ENCODE measurements around the gene SLC18A3. TPM values are rescaled to one million over a fixed set of nuclear protein-coding genes. Genes with fewer than 3 reads are reported as not detected.

Gene SLC18A3
- total RNA-seq, 2 donors from 2014 or later = not detected

- TF ChIP-seq, protein P1, sequence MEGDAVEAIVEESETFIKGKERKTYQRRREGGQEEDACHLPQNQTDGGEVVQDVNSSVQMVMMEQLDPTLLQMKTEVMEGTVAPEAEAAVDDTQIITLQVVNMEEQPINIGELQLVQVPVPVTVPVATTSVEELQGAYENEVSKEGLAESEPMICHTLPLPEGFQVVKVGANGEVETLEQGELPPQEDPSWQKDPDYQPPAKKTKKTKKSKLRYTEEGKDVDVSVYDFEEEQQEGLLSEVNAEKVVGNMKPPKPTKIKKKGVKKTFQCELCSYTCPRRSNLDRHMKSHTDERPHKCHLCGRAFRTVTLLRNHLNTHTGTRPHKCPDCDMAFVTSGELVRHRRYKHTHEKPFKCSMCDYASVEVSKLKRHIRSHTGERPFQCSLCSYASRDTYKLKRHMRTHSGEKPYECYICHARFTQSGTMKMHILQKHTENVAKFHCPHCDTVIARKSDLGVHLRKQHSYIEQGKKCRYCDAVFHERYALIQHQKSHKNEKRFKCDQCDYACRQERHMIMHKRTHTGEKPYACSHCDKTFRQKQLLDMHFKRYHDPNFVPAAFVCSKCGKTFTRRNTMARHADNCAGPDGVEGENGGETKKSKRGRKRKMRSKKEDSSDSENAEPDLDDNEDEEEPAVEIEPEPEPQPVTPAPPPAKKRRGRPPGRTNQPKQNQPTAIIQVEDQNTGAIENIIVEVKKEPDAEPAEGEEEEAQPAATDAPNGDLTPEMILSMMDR (conservative IDR thresholded peaks at IDR 0.05) = no peak
- Histone ChIP-seq H3K9ac (ENCODE audit: extremely low read depth, low read length, poor library complexity, severe bottlenecking) (no peak overlapping the region), H3K27ac (ENCODE audit: low read depth, low read length) (no peak overlapping the region), H3K4me3 (ENCODE audit: low read length) (no peak overlapping the region), H3K36me3 (ENCODE audit: control insufficient read depth, insufficient read depth, low read length) (no peaks in the 10 kb centered on the region), H3K27me3 (ENCODE audit: control insufficient read depth, insufficient read depth, low read length, poor library complexity, severe bottlenecking) (no peaks in the 10 kb centered on the region), H3K4me1 (ENCODE audit: control insufficient read depth, insufficient read depth, low read length) (no peaks in the 10 kb centered on the region), H3K9me3 (ENCODE audit: control insufficient read depth, low read length) (no peaks in the 10 kb centered on the region)
- no peaks in the 10 kb centered on the region for H3K4me1 Mint-ChIP-seq
- no peak overlapping the region for H3K4me3 Mint-ChIP-seq
- DNase-seq = no peak
- peaks cover 27% of the 10 kb centered on the region for H3K27me3 Mint-ChIP-seq (ENCODE audit: insufficient read depth)
- H3K36me3 Mint-ChIP-seq (ENCODE audit: low read depth) = no peaks in the 10 kb centered on the region
- no peak overlapping the region for H3K27ac Mint-ChIP-seq
- peaks cover 13% of the 10 kb centered on the region for H3K9me3 Mint-ChIP-seq
- WGBS, 2 experiments (ENCODE audit: insufficient coverage in 1 of 2, insufficient read length in 1 of 2) = 79 to 87% methylated on average over 3 of the region's 3 CpGs
Measured at GRCh38 chr10:49569031-49569631, 41.0 kb upstream of the SLC18A3 start.

GRCh38 chr10:49571388-49571787 is 38.7 kb upstream of the SLC18A3 start:
- 72 to 86% methylated on average over 1 to 2 of the region's 2 CpGs for WGBS, 2 experiments (ENCODE audit: insufficient coverage in 1 of 2, insufficient read length in 1 of 2)
- H3K9ac ChIP-seq (ENCODE audit: extremely low read depth, low read length, poor library complexity, severe bottlenecking) = no peak overlapping the region
- Mint-ChIP-seq H3K4me1 (no peaks in the 10 kb centered on the region), H3K27ac (no peak overlapping the region), H3K9me3 (peaks cover 13% of the 10 kb centered on the region), H3K36me3 (ENCODE audit: low read depth) (no peaks in the 10 kb centered on the region), H3K27me3 (ENCODE audit: insufficient read depth) (peaks cover 18% of the 10 kb centered on the region), H3K4me3 (no peak overlapping the region)
- H3K4me3 ChIP-seq (ENCODE audit: low read length) = no peak overlapping the region
- no peak overlapping the region for H3K27ac ChIP-seq (ENCODE audit: low read depth, low read length)
- TF ChIP-seq, protein P1 (conservative IDR thresholded peaks at IDR 0.05) = no peak
- no peaks in the 10 kb centered on the region for H3K27me3 ChIP-seq (ENCODE audit: control insufficient read depth, insufficient read depth, low read length, poor library complexity, severe bottlenecking)
- no peaks in the 10 kb centered on the region for H3K36me3 ChIP-seq (ENCODE audit: control insufficient read depth, insufficient read depth, low read length)
- no peak for DNase-seq
- no peaks in the 10 kb centered on the region for H3K9me3 ChIP-seq (ENCODE audit: control insufficient read depth, low read length)
- no peaks in the 10 kb centered on the region for H3K4me1 ChIP-seq (ENCODE audit: control insufficient read depth, insufficient read depth, low read length)

- Mint-ChIP-seq H3K4me1 (no peaks in the 10 kb centered on the region), H3K27ac (no peak overlapping the region), H3K36me3 (ENCODE audit: low read depth) (no peaks in the 10 kb centered on the region), H3K4me3 (no peak overlapping the region), H3K27me3 (ENCODE audit: insufficient read depth) (peaks cover 18% of the 10 kb centered on the region), H3K9me3 (peaks cover 13% of the 10 kb centered on the region)
- no peak overlapping the region for H3K4me3 ChIP-seq (ENCODE audit: low read length)
- H3K36me3 ChIP-seq (ENCODE audit: control insufficient read depth, insufficient read depth, low read length) = no peaks in the 10 kb centered on the region
- H3K27ac ChIP-seq (ENCODE audit: low read depth, low read length) = no peak overlapping the region
- H3K27me3 ChIP-seq (ENCODE audit: control insufficient read depth, insufficient read depth, low read length, poor library complexity, severe bottlenecking) = no peaks in the 10 kb centered on the region
- TF ChIP-seq, protein P1 (conservative IDR thresholded peaks at IDR 0.05) = no peak
- no peaks in the 10 kb centered on the region for H3K4me1 ChIP-seq (ENCODE audit: control insufficient read depth, insufficient read depth, low read length)
- no peak for DNase-seq
- H3K9me3 ChIP-seq (ENCODE audit: control insufficient read depth, low read length) = no peaks in the 10 kb centered on the region
- WGBS, 2 experiments (ENCODE audit: insufficient coverage in 1 of 2, insufficient read length in 1 of 2) = 86% methylated on average over 7 to 9 of the region's 9 CpGs
- H3K9ac ChIP-seq (ENCODE audit: extremely low read depth, low read length, poor library complexity, severe bottlenecking) = no peak overlapping the region
Measured at GRCh38 chr10:49572594-49573114, 37.5 kb upstream of the SLC18A3 start.

Data from endodermal cell (in vitro differentiated cells).